ENCODE results near the gene EEF1AKMT4.

EEF1AKMT4 gene

GRCh38 chr3:184229394-184230080 lies 19.9 kb upstream of the EEF1AKMT4 start, which contains the start of gene VWA5B2:
Gene VWA5B2, plus strand, starts transcription at chr3:184229585. Its CDS starts 944 bp downstream, at chr3:184230529.
- H3K4me3 ChIP-seq (ENCODE audit: low read depth, low read length): peak within 1 kb of the TSS; percentile 73
- DNase-seq: peak; percentile 81
- no peaks in the 10 kb centered on the region for H3K9me3 ChIP-seq (ENCODE audit: severe bottlenecking)
- H3K27ac ChIP-seq: no peak within 1 kb of the TSS; the same call in 1 of the 2 replicates
- peaks cover 4% of the 10 kb centered on the region for H3K27me3 ChIP-seq (ENCODE audit: insufficient read depth, low read depth, severe bottlenecking)
- no peaks in the 10 kb centered on the region for H3K36me3 ChIP-seq
- TF ChIP-seq, protein P1, sequence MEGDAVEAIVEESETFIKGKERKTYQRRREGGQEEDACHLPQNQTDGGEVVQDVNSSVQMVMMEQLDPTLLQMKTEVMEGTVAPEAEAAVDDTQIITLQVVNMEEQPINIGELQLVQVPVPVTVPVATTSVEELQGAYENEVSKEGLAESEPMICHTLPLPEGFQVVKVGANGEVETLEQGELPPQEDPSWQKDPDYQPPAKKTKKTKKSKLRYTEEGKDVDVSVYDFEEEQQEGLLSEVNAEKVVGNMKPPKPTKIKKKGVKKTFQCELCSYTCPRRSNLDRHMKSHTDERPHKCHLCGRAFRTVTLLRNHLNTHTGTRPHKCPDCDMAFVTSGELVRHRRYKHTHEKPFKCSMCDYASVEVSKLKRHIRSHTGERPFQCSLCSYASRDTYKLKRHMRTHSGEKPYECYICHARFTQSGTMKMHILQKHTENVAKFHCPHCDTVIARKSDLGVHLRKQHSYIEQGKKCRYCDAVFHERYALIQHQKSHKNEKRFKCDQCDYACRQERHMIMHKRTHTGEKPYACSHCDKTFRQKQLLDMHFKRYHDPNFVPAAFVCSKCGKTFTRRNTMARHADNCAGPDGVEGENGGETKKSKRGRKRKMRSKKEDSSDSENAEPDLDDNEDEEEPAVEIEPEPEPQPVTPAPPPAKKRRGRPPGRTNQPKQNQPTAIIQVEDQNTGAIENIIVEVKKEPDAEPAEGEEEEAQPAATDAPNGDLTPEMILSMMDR (IDR thresholded peaks at IDR 0.05; ENCODE audit: low read depth, low read length): peak; percentile 26; the same call in 1 of the 2 replicates

DNA sequence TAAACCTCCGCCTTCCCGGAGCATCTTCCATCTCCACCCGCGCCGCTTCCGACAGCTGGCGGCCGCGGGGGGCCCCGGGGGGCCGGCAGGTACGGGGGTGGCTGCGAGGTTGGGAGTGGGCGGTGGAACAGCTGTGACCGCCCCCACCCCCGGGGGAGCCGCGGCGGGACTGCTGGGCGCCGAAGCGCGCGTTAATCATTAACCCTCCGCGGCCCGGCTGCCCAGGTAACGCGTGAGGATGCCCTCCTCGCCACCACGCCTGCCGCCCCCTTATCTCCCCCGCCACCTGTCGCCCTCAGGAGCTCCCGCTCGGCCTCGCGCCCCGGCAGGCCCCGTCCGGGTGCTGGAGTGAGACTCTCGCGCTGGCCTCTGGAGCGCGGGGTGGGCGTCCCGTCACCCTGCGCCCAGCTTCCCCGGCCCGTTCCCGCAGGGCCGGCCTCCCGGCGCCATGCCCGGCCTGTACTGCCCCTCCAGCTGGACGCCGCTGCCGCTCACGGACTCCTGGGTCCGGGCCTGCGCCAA lies 19.3 kb upstream of the EEF1AKMT4 start:
- Histone ChIP-seq H3K9me3 (ENCODE audit: severe bottlenecking) (no peaks in the 10 kb centered on the region), H3K27me3 (ENCODE audit: insufficient read depth, low read depth, severe bottlenecking) (peaks cover 4% of the 10 kb centered on the region), H3K27ac (no peak overlapping the region), H3K36me3 (no peaks in the 10 kb centered on the region), H3K4me3 (ENCODE audit: low read depth, low read length) (peak overlapping the region; percentile 73)
- DNase-seq: peak; percentile 34
- TF ChIP-seq, protein P1 (IDR thresholded peaks at IDR 0.05; ENCODE audit: low read depth, low read length): no peak

DNA sequence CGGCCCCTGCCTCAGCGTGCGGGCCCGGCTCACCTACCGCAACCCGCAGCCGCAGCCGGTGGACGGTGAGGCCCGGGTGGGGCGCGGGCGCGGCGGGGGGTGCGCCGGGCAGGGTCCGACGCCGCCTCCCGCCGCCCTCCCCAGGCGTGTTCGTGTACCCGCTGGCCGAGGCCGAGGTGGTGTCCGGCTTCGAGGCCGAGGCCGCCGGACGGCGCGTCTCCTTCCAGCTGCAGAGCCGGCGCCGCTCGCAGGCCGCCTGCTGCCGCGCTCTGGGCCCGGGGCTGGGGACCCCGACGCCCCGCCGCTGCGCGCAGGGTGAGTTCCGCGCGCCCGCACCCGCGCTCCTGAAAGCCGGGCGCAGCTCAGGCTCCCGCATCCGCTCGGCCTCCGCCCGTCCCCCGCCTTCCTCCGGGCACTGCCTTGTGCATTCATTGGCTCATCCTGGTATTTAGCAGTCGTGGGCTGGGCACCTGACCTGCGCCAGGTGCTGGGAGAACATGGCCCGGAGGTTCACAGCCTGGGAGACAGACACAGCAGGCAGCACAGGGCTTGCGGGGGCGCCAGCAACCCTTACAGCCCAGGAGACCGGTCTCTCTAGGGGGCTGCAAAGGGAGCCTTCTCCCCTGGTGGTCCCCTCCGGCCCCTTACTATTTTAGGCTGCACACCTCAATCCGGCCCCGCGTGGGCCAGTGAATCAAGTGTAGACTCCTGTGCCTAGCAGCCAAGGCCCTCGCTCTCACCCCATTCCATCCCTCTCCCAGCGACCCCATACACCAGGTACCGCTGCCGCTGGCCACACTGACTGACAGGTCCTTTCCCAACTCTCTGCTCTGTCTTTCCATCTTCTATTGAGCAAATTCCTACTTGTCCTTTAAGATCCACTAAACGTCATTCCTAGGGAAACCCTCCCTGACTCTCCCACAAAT lies 18.6 kb upstream of the EEF1AKMT4 start:
- no peaks in the 10 kb centered on the region for H3K9me3 ChIP-seq (ENCODE audit: severe bottlenecking)
- H3K27me3 ChIP-seq (ENCODE audit: insufficient read depth, low read depth, severe bottlenecking): peaks cover 4% of the 10 kb centered on the region
- H3K4me3 ChIP-seq (ENCODE audit: low read depth, low read length): peak overlapping the region; percentile 73
- no peak overlapping the region for H3K27ac ChIP-seq
- DNase-seq: no peak
- no peaks in the 10 kb centered on the region for H3K36me3 ChIP-seq
- TF ChIP-seq, protein P1 (IDR thresholded peaks at IDR 0.05; ENCODE audit: low read depth, low read length): no peak

- no peak for DNase-seq
- Histone ChIP-seq H3K4me3 (ENCODE audit: low read depth, low read length) (no peak overlapping the region), H3K27ac (no peak overlapping the region), H3K36me3 (no peaks in the 10 kb centered on the region), H3K27me3 (ENCODE audit: insufficient read depth, low read depth, severe bottlenecking) (peaks cover 4% of the 10 kb centered on the region), H3K9me3 (ENCODE audit: severe bottlenecking) (no peaks in the 10 kb centered on the region)
- TF ChIP-seq, protein P1 (IDR thresholded peaks at IDR 0.05; ENCODE audit: low read depth, low read length): no peak
Measured at GRCh38 chr3:184231671-184232070, 17.8 kb upstream of the EEF1AKMT4 start.

DNA sequence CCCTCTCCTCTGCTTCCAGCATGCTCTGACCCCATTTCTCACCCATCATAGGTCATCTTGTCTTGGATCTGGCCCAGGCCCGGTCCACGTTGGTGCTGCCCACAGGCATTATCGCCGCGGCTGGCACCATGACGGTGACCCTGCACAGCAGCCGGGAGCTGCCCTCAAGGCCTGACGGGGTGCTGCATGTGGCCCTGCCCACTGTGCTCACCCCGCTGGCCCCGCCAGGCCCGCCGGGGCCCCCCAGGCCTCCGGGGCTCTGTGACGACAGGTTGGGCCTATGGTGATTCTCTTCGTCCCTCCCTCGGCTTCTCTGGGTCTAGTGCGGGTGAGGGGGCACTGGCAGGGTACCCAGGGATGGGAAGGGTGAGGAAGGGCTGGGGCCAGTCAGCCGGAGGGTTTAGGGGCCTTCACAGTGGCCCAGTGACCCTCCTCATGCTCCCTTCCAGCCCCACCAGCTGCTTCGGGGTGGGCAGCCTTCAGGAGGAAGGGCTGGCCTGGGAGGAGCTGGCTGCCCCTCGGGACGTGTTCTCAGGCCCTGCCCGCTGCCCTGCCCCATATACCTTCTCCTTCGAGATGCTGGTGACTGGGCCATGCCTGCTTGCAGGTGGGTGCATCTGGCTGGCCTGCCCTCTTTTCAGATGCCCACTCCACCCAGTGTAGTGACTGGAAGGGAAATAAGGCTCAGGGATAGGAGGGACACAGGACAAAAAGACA lies 16.2 kb upstream of the EEF1AKMT4 start:
- Histone ChIP-seq H3K27me3 (ENCODE audit: insufficient read depth, low read depth, severe bottlenecking) (peaks cover 4% of the 10 kb centered on the region), H3K9me3 (ENCODE audit: severe bottlenecking) (no peaks in the 10 kb centered on the region), H3K36me3 (no peaks in the 10 kb centered on the region), H3K27ac (no peak overlapping the region), H3K4me3 (ENCODE audit: low read depth, low read length) (no peak overlapping the region)
- DNase-seq: no peak
- TF ChIP-seq, protein P1 (IDR thresholded peaks at IDR 0.05; ENCODE audit: low read depth, low read length): no peak

All from WERI-Rb-1 (cell line).